Measurements from ENCODE around the gene CDH24. TPM values are rescaled to one million over a fixed set of nuclear protein-coding genes. Genes with fewer than 3 reads are reported as not detected.
A peak's percentile ranks its signal among the peaks of the same experiment; 100 is the strongest.

CDH24 gene
- total and polyA plus RNA-seq, 9 of the 15 experiments (the other 6 are each of a cell fraction or from before 2014, with no cell fraction given) = 0.04 to 16.2 (median 4.9) TPM

GRCh38 chr14:23078692-23079116, 21.4 kb upstream of the CDH24 start (continued):
- TF ChIP-seq SFPQ (IDR thresholded peaks at IDR 0.05; ENCODE audit: low read depth, low read length) (no peak), NCOA4 (IDR thresholded peaks at IDR 0.05; ENCODE audit: partially characterized antibody) (no peak), FOS (IDR thresholded peaks at IDR 0.05; ENCODE audit: extremely low read depth, insufficient read length) (peak; percentile 32), BMI1 (IDR thresholded peaks at IDR 0.05; ENCODE audit: low read length) (no peak), NR2F6 (CRISPR knock-in tag; IDR thresholded peaks at IDR 0.05) (no peak), LARP7 (IDR thresholded peaks at IDR 0.05) (no peak), SAFB2 (IDR thresholded peaks at IDR 0.05; ENCODE audit: borderline replicate concordance, low read depth, low read length, severe bottlenecking) (no peak), NCOA1 (IDR thresholded peaks at IDR 0.05; ENCODE audit: low read depth) (no peak), TBP (optimal IDR thresholded peaks at IDR 0.05; ENCODE audit: low read depth, low read length) (no peak), HDAC2 (IDR thresholded peaks at IDR 0.05) (peak; percentile 60; the same call in 1 of the 2 replicates), ZFP36 (IDR thresholded peaks at IDR 0.05; ENCODE audit: low read depth, low read length, partially characterized antibody) (no peak), BRCA1 (IDR thresholded peaks at IDR 0.05) (no peak), BRCA1 (CRISPR knock-in tag; IDR thresholded peaks at IDR 0.05) (no peak), SAFB (IDR thresholded peaks at IDR 0.05; ENCODE audit: borderline replicate concordance, low read depth, low read length) (no peak), ZNF655 (CRISPR knock-in tag; IDR thresholded peaks at IDR 0.05) (no peak), HNRNPUL1 (IDR thresholded peaks at IDR 0.05; ENCODE audit: low read length) (no peak), CREM (IDR thresholded peaks at IDR 0.05; ENCODE audit: low read depth) (no peak), PHTF2 (CRISPR knock-in tag; IDR thresholded peaks at IDR 0.05) (no peak), E2F3 (CRISPR knock-in tag; IDR thresholded peaks at IDR 0.05) (no peak), KHSRP (IDR thresholded peaks at IDR 0.05) (no peak), ZNF436 (CRISPR knock-in tag; IDR thresholded peaks at IDR 0.05) (no peak), MEIS2 (IDR thresholded peaks at IDR 0.05; ENCODE audit: partially characterized antibody) (no peak), TSC22D4 (tag; IDR thresholded peaks at IDR 0.05) (no peak), ZKSCAN8 (CRISPR knock-in tag; IDR thresholded peaks at IDR 0.05) (no peak), ZNF280B (CRISPR knock-in tag; IDR thresholded peaks at IDR 0.05) (no peak), HNRNPL (IDR thresholded peaks at IDR 0.05; ENCODE audit: low read depth, low read length) (no peak), POLR2G (IDR thresholded peaks at IDR 0.05; ENCODE audit: low read depth, low read length) (no peak), MECOM (CRISPR knock-in tag; IDR thresholded peaks at IDR 0.05) (0 out of 2 replicates have a peak, but pooled peaks have one; percentile 31), SUPT5H (IDR thresholded peaks at IDR 0.05) (no peak), TAF1 (IDR thresholded peaks at IDR 0.05; ENCODE audit: control insufficient read depth, extremely low read depth, insufficient read depth, low read length, severe bottlenecking) (no peak), HIVEP1 (CRISPR knock-in tag; IDR thresholded peaks at IDR 0.05) (no peak)
